HG03432 (cell line): ENCODE measurements around the gene BACH1.
A peak's percentile ranks its signal among the peaks of the same experiment; 100 is the strongest.
"Not testable (repeated sequence)": the region's sequence is repeated elsewhere in the genome, so short reads cannot be mapped to it uniquely, and the experiment has no call there.

ENCODE experiments used
- ATAC-seq: cut with Tn5 transposase; IDR thresholded peaks from one replicate; pipeline ENCODE4 v1.9.1; 2021; ENCODE audit warnings: mild to moderate bottlenecking, moderate library complexity; ENCODE audit not compliant: unreplicated experiment

BACH1 gene

GRCh38 chr21:29342363-29342957, 43.7 kb downstream of the BACH1 start:
- ATAC-seq: peak; percentile 61

GRCh38 chr21:29343519-29343918, 44.8 kb downstream of the BACH1 start:
- no peak for ATAC-seq

- no peak for ATAC-seq
These were observed 47.6 kb downstream of the BACH1 start for GRCh38 chr21:29346281-29346680.

GRCh38 chr21:29346771-29347170, 48.0 kb downstream of the BACH1 start:
- no peak for ATAC-seq

GRCh38 chr21:29347274-29347681, 48.6 kb downstream of the BACH1 start:
- ATAC-seq: no peak

- no peak for ATAC-seq
These were observed 51.0 kb downstream of the BACH1 start for GRCh38 chr21:29349702-29350101.

GRCh38 chr21:29350246-29350779, 51.6 kb downstream of the BACH1 start:
- no peak for ATAC-seq

GRCh38 chr21:29351691-29352090, 53.0 kb downstream of the BACH1 start:
- no peak for ATAC-seq

GRCh38 chr21:29355043-29355710, 56.5 kb downstream of the BACH1 start:
- not testable (repeated sequence) for ATAC-seq

GRCh38 chr21:29356291-29356690, 57.6 kb downstream of the BACH1 start:
- ATAC-seq: not testable (repeated sequence)

- not testable (repeated sequence) for ATAC-seq
These were observed 58.1 kb downstream of the BACH1 start for GRCh38 chr21:29356810-29357209.

- no peak for ATAC-seq
These were observed 61.0 kb downstream of the BACH1 start for GRCh38 chr21:29359718-29360117.

GRCh38 chr21:29360799-29361765, 62.4 kb downstream of the BACH1 start:
- no peak for ATAC-seq

GRCh38 chr21:29362758-29363157, 64.0 kb downstream of the BACH1 start:
- ATAC-seq: no peak

- no peak for ATAC-seq
These were observed 67.0 kb downstream of the BACH1 start for GRCh38 chr21:29365661-29366265.

GRCh38 chr21:29366532-29366931, 67.8 kb downstream of the BACH1 start:
- ATAC-seq: no peak

- ATAC-seq: no peak
These were observed 68.6 kb downstream of the BACH1 start for GRCh38 chr21:29367335-29367734.

GRCh38 chr21:29368906-29369305, 70.2 kb downstream of the BACH1 start:
- no peak for ATAC-seq

- no peak for ATAC-seq
These were observed 72.7 kb downstream of the BACH1 start for GRCh38 chr21:29371464-29371863.

GRCh38 chr21:29372063-29372802, 73.5 kb downstream of the BACH1 start:
- peak; percentile 88 for ATAC-seq
